Small intestine (tissue), 7 donors: ENCODE measurements around the gene PEAK1. TPM values are rescaled to one million over a fixed set of nuclear protein-coding genes. Genes with fewer than 3 reads are reported as not detected.

Experiments used
- DNase-seq, 2 donors: peaks; one replicate each; pipeline versions ENCODE4 v3.0.0 to v3.0.0-alpha.2; 2013
- FAIRE-seq: peaks from 2 replicates; lab custom pipeline; 2012; peaks lifted over from hg19 to GRCh38; lab: Jason Lieb, UNC
- H3K27ac ChIP-seq, 3 donors: one replicate each; pipeline ENCODE4 v1.5.1; 2013; ENCODE audit warnings: low read length in 2 of 3, mild to moderate bottlenecking in 2 of 3, control low read depth in 1 of 3, inconsistent platforms in 1 of 3, low read depth in 1 of 3, moderate library complexity in 1 of 3
- H3K27me3 ChIP-seq, 3 donors: one replicate each; pipeline ENCODE4 v1.6.1; 2013; ENCODE audit warnings: low read length in 3 of 3, inconsistent platforms in 1 of 3; ENCODE audit not compliant: control insufficient read depth in 3 of 3, insufficient read depth in 3 of 3
- H3K36me3 ChIP-seq, 3 donors: one replicate each; pipeline ENCODE4 v1.6.1; 2013; ENCODE audit warnings: low read length in 3 of 3, inconsistent platforms in 1 of 3, low read depth in 1 of 3, mild to moderate bottlenecking in 1 of 3, moderate library complexity in 1 of 3; ENCODE audit not compliant: control insufficient read depth in 3 of 3, insufficient read depth in 2 of 3
- H3K4me1 ChIP-seq, 3 donors: one replicate each; pipeline ENCODE4 v1.6.1; 2013; ENCODE audit warnings: low read length in 2 of 3, inconsistent platforms in 1 of 3, low read depth in 1 of 3, mild to moderate bottlenecking in 1 of 3, moderate library complexity in 1 of 3; ENCODE audit not compliant: control insufficient read depth in 3 of 3, insufficient read depth in 2 of 3
- H3K4me3 ChIP-seq, 3 donors: one replicate each; pipeline ENCODE4 v1.5.1; 2013; ENCODE audit warnings: low read length in 3 of 3, control low read depth in 1 of 3, inconsistent platforms in 1 of 3, low read depth in 1 of 3, mild to moderate bottlenecking in 1 of 3, moderate library complexity in 1 of 3
- H3K9me3 ChIP-seq, 2 donors: one replicate each; pipeline ENCODE4 v1.6.1; 2013; ENCODE audit warnings: low read depth in 1 of 2, low read length in 1 of 2; ENCODE audit not compliant: control insufficient read depth in 2 of 2, insufficient read depth in 1 of 2
- WGBS, 3 donors: extraction: QIAGEN DNeasy Blood & Tissue Kit; methylation state at CpG; one replicate each; pipeline ENCODE4 v1.1.7; 2013; 5-methylcytosine and 5-hydroxymethylcytosine counted together
- polyA plus RNA-seq, 4 donors: library from polyadenylated mRNA; stranded (reverse) in 3 of 4; unstranded in 1 of 4; fragments of 200-250 nt in 3 of 4; fragments of 120-200 nt in 1 of 4; gene quantifications; one replicate each; pipeline versions ENCODE4 v1.2.1 to v1.2.3, GENCODE V29; 2013
- donor health status: healthy with polysubstance abuse.
- donor health status: control.
- donor health status: control.
- donor health status: Bipolar disorder and iron deficiency.
- donor health status: healthy.

PEAK1 gene
- polyA plus RNA-seq, 4 donors, result 1.4 to 24.8 (median 5.3) TPM

DNA sequence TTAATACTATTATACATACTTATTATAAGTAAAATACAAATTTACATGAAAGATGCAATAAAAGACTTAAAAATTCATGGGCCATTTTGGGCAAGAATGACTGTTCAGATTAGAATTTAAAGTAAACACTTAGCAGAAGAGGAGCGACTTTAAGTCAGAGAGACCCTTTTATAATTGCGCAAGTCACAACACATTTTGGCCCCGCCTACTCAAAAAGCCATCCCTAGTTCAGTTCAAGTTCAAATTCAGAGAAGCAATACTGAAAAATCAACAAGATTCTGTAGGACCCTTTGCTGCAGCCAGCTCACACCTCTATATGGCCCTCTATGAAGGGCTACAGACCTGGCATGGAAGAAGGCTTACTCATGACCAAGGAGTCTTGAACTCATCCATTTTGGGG lies 64.6 kb downstream of the PEAK1 start:
- Histone ChIP-seq H3K36me3 (peaks cover 0 to 6% (median 0%) of the 10 kb centered on the region in 3 donors), H3K27ac (no peak overlapping the region), H3K9me3 (no peaks in the 10 kb centered on the region), H3K4me1 (peaks cover 0 to 2% (median 0%) of the 10 kb centered on the region in 3 donors), H3K4me3 (no peak overlapping the region), H3K27me3 (no peaks in the 10 kb centered on the region)
- FAIRE-seq (no peak), DNase-seq (no peak)
- WGBS, 3 donors, result 94 to 98% (median 94%) methylated on average over 3 of the region's 3 CpGs

GRCh38 chr15:77354063-77354462 lies 65.8 kb downstream of the PEAK1 start:
- DNase-seq (peak in 1 of 2 donors; percentile 27), FAIRE-seq (no peak)
- no peak overlapping the region for H3K4me3 ChIP-seq
- H3K36me3 ChIP-seq, result peaks cover 0 to 6% (median 0%) of the 10 kb centered on the region in 3 donors
- H3K27me3 ChIP-seq, result no peaks in the 10 kb centered on the region
- H3K27ac ChIP-seq, result no peak overlapping the region
- no peaks in the 10 kb centered on the region for H3K9me3 ChIP-seq
- peaks cover 0 to 2% (median 0%) of the 10 kb centered on the region in 3 donors for H3K4me1 ChIP-seq

DNA sequence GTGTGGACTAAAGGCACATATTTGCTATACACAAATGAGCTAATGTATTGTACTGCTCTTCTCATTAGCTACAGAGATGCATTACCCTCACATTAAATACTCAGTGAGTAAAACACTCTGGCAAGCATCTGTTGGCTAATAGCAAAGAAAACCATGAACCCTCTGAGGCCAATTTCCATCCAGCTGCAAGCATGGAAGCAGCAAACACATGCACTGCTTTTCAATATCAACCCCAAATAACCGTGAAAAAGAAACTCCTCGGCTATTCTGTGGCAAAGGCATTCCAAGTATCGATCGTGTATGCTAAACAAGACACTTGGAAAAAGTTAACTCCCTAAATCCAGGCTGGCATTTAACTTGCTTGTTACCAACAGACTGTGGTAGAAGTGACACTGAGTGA lies 67.0 kb downstream of the PEAK1 start:
- Histone ChIP-seq H3K9me3 (no peaks in the 10 kb centered on the region), H3K4me1 (peaks cover 0 to 2% (median 0%) of the 10 kb centered on the region in 3 donors), H3K27me3 (no peaks in the 10 kb centered on the region), H3K4me3 (no peak overlapping the region), H3K27ac (no peak overlapping the region), H3K36me3 (peaks cover 0 to 6% (median 0%) of the 10 kb centered on the region in 3 donors)
- WGBS, 3 donors, result 57 to 80% (median 78%) methylated on average over 4 of the region's 4 CpGs
- no peak for FAIRE-seq
- DNase-seq, result no peak

DNA sequence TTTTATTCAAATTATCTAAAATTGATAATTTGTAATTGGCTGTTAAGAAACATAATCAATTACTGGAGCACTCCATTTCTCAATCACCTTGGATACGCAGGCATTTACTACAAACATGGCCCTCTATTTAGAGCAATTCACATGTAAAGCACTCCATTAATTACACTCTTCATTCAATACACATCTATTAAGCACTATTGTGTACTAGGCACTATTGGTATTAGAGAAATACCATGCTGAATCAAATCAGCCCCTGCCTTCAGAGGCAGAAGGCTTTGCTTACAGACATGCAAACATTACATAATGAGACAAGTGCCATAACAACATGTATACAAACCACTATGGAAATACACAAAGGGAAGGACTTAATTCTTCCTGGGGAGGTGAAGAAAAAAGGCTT lies 69.1 kb downstream of the PEAK1 start:
- 93 to 98% (median 97%) methylated on average over 1 of the region's 1 CpG for WGBS, 3 donors
- no peaks in the 10 kb centered on the region for H3K9me3 ChIP-seq
- FAIRE-seq, result no peak
- DNase-seq, result no peak
- H3K27ac ChIP-seq, result no peak overlapping the region
- peaks cover 0 to 9% (median 1%) of the 10 kb centered on the region in 3 donors for H3K4me1 ChIP-seq
- no peak overlapping the region for H3K4me3 ChIP-seq
- no peaks in the 10 kb centered on the region for H3K36me3 ChIP-seq
- no peaks in the 10 kb centered on the region for H3K27me3 ChIP-seq

GRCh38 chr15:77349666-77350065 lies 70.2 kb downstream of the PEAK1 start:
- Histone ChIP-seq H3K9me3 (no peaks in the 10 kb centered on the region), H3K4me3 (no peak overlapping the region), H3K27ac (no peak overlapping the region), H3K4me1 (peaks cover 0 to 9% (median 1%) of the 10 kb centered on the region in 3 donors), H3K36me3 (no peaks in the 10 kb centered on the region), H3K27me3 (no peaks in the 10 kb centered on the region)
- DNase-seq (no peak), FAIRE-seq (no peak)
- whole genome bisulfite sequencing, 3 donors, result 75 to 95% (median 93%) methylated on average over 2 of the region's 2 CpGs

GRCh38 chr15:77348511-77348910 lies 71.4 kb downstream of the PEAK1 start:
- no peak overlapping the region for H3K4me3 ChIP-seq
- no peaks in the 10 kb centered on the region for H3K9me3 ChIP-seq
- peaks cover 0 to 7% (median 1%) of the 10 kb centered on the region in 3 donors for H3K4me1 ChIP-seq
- H3K27ac ChIP-seq, result no peak overlapping the region
- WGBS, 3 donors, result 95 to 97% (median 95%) methylated on average over 4 of the region's 4 CpGs
- DNase-seq (no peak), FAIRE-seq (no peak)
- no peaks in the 10 kb centered on the region for H3K36me3 ChIP-seq
- H3K27me3 ChIP-seq, result no peaks in the 10 kb centered on the region

DNA sequence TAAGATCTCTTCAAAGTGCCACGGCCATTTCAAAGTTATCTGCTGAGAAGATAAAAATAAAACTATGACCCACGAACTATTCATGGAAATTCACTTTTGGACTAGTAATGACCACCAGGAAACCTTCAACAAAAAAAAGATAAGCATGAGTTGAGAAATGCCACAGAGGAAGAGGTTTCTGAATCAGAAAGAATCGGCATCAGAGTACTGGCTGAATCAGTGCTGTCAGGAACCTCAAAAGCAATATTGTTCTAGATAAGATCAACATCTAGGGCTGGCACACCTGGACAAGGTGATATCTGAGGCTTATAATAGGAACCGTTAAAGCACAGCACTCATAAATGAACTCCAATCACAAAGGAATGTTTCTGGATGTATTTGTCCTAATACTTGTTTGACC lies 72.7 kb downstream of the PEAK1 start:
- Histone ChIP-seq H3K4me3 (no peak overlapping the region), H3K36me3 (no peaks in the 10 kb centered on the region), H3K9me3 (no peaks in the 10 kb centered on the region), H3K27ac (no peak overlapping the region), H3K4me1 (peaks cover 0 to 7% (median 1%) of the 10 kb centered on the region in 3 donors), H3K27me3 (no peaks in the 10 kb centered on the region)
- no peak for DNase-seq
- WGBS, 3 donors, result 14 to 39% (median 18%) methylated on average over 4 of the region's 4 CpGs
- FAIRE-seq, result no peak

- FAIRE-seq (no peak), DNase-seq (no peak)
- Histone ChIP-seq H3K27ac (no peak overlapping the region), H3K27me3 (no peaks in the 10 kb centered on the region), H3K9me3 (peaks cover 0 to 1% of the 10 kb centered on the region in 2 donors), H3K36me3 (peaks cover 0 to under 1% (median 0%) of the 10 kb centered on the region in 3 donors), H3K4me1 (peaks cover 0 to 7% (median 1%) of the 10 kb centered on the region in 3 donors), H3K4me3 (no peak overlapping the region)
- 64 to 79% (median 75%) methylated on average over 4 of the region's 4 CpGs for WGBS, 3 donors
Observed at GRCh38 chr15:77346245-77347036, 73.5 kb downstream of the PEAK1 start.
